IMR-90 (cell line): Measurements from ENCODE around the gene PTGR3. TPM values are rescaled to one million over a fixed set of nuclear protein-coding genes. Genes with fewer than 3 reads are reported as not detected.

Experiments
- ATAC-seq: fragments of 200-7000 bp; cut with Tn5 transposase; 2 replicates; pipeline ENCODE4 v1.9.1; 2020; ENCODE audit warnings: low read depth, mild to moderate bottlenecking, moderate library complexity
- BruUV-seq: library from RNA; stranded (reverse); fragments of 400-500 nt; replicated peaks from 2 replicates; lab custom pipeline; 2021; lab: Mats Ljungman, UMichigan
- CTCF ChIA-PET: fragments of 300-600 bp; formaldehyde crosslinking; extraction: SDS; loops from one replicate; lab custom pipeline; 2021; ENCODE audit warnings: antibody characterized with exemption; lab: Yijun Ruan, JAX
- POLR2A ChIA-PET: fragments of 300-600 bp; sonication (Branson Sonifier 250); formaldehyde crosslinking; loops from one replicate; lab custom pipeline; 2022; ENCODE audit warnings: antibody characterized with exemption; ENCODE audit not compliant: unreplicated experiment; lab: Charles Lee
- DNase-seq: peaks from one replicate; pipeline ENCODE4 v3.0.0; 2013
- H2AFZ ChIP-seq: replicated peaks from 2 replicates; pipeline ENCODE3; 2013; ENCODE audit warnings: low read length, mild to moderate bottlenecking; ENCODE audit not compliant: poor library complexity
- H2AK5ac ChIP-seq: 2 replicates; pipeline ENCODE4 v1.6.1; 2013; ENCODE audit warnings: low read depth, low read length, inconsistent platforms
- H2AK9ac ChIP-seq: replicated peaks from 2 replicates; pipeline ENCODE3; 2013; ENCODE audit warnings: mild to moderate bottlenecking, low read depth, low read length, moderate library complexity; ENCODE audit not compliant: poor library complexity
- H2BK120ac ChIP-seq: 2 replicates; pipeline ENCODE4 v1.6.1; 2013; ENCODE audit warnings: low read depth, low read length, inconsistent platforms
- H2BK15ac ChIP-seq: 3 replicates; pipeline ENCODE4 v1.6.1; 2013; ENCODE audit warnings: low read depth, low read length, inconsistent platforms
- H2BK20ac ChIP-seq: 2 replicates; pipeline ENCODE4 v1.6.1; 2013; ENCODE audit warnings: low read depth, mild to moderate bottlenecking, inconsistent platforms, low read length, moderate library complexity
- H2BK5ac ChIP-seq: 2 replicates; pipeline ENCODE4 v1.6.1; 2013; ENCODE audit warnings: mild to moderate bottlenecking, low read depth, low read length, inconsistent platforms; ENCODE audit not compliant: poor library complexity, severe bottlenecking
- H3K14ac ChIP-seq: replicated peaks from 2 replicates; pipeline ENCODE4 v1.6.1; 2013; ENCODE audit warnings: low read depth, low read length, inconsistent platforms
- H3K18ac ChIP-seq: 2 replicates; pipeline ENCODE4 v1.6.1; 2013; ENCODE audit warnings: low read depth, low read length, control low read depth
- H3K23ac ChIP-seq: 2 replicates; pipeline ENCODE4 v1.6.1; 2013; ENCODE audit warnings: low read depth, low read length, inconsistent platforms
- H3K27ac ChIP-seq: 2 replicates; pipeline ENCODE4 v1.5.1; 2013; ENCODE audit warnings: mild to moderate bottlenecking, control low read depth, low read length; ENCODE audit not compliant: insufficient read depth
- H3K27me3 ChIP-seq: 2 replicates; pipeline ENCODE4 v1.6.1; 2013; ENCODE audit warnings: low read length; ENCODE audit not compliant: control insufficient read depth, insufficient read depth
- H3K36me3 ChIP-seq: 2 replicates; pipeline ENCODE4 v1.6.1; 2013; ENCODE audit warnings: low read length, mixed read lengths; ENCODE audit not compliant: control insufficient read depth, insufficient read depth
- H3K4ac ChIP-seq: 2 replicates; pipeline ENCODE4 v1.6.1; 2013; ENCODE audit warnings: low read depth, low read length, inconsistent platforms
- H3K4me1 ChIP-seq: 2 replicates; pipeline ENCODE4 v1.6.1; 2013; ENCODE audit warnings: low read length, mixed read lengths; ENCODE audit not compliant: control insufficient read depth, insufficient read depth
- H3K4me2 ChIP-seq: 2 replicates; pipeline ENCODE4 v1.6.1; 2013; ENCODE audit warnings: low read depth, mild to moderate bottlenecking, control low read depth, low read length, moderate library complexity
- H3K4me3 ChIP-seq: 2 replicates; pipeline ENCODE4 v1.5.1; 2013; ENCODE audit warnings: low read depth, mild to moderate bottlenecking, control low read depth, low read length, moderate library complexity; ENCODE audit not compliant: insufficient read depth
- H3K56ac ChIP-seq: 2 replicates; pipeline ENCODE4 v1.6.1; 2013; ENCODE audit warnings: low read length, inconsistent platforms; ENCODE audit not compliant: insufficient read depth; ENCODE audit errors: extremely low read depth
- H3K79me1 ChIP-seq, 2 experiments: 2 replicates each; pipeline ENCODE4 v1.6.1; 2013; ENCODE audit warnings: low read length in 2 of 2, inconsistent platforms in 1 of 2, low read depth in 1 of 2
- H3K9ac ChIP-seq: 2 replicates; pipeline ENCODE4 v1.6.1; 2013; ENCODE audit warnings: low read depth, low read length, control low read depth
- H3K9me1 ChIP-seq: 2 replicates; pipeline ENCODE4 v1.6.1; 2013; ENCODE audit warnings: low read length, inconsistent platforms; ENCODE audit not compliant: insufficient read depth
- H3K9me3 ChIP-seq: 2 replicates; pipeline ENCODE4 v1.6.1; 2013; ENCODE audit warnings: low read length; ENCODE audit not compliant: control insufficient read depth, insufficient read depth
- H4K20me1 ChIP-seq: 2 replicates; pipeline ENCODE4 v1.6.1; 2013; ENCODE audit warnings: low read length, inconsistent platforms; ENCODE audit not compliant: insufficient read depth
- H4K5ac ChIP-seq: 2 replicates; pipeline ENCODE4 v1.6.1; 2013; ENCODE audit warnings: mild to moderate bottlenecking, low read depth, low read length, control low read depth
- H4K8ac ChIP-seq, 2 experiments: 2 replicates each; pipeline ENCODE4 v1.6.1; 2013; ENCODE audit warnings: low read depth in 2 of 2, low read length in 2 of 2, control low read depth in 1 of 2, inconsistent platforms in 1 of 2
- H4K91ac ChIP-seq: 2 replicates; pipeline ENCODE4 v1.6.1; 2013; ENCODE audit warnings: low read depth, low read length, inconsistent platforms; ENCODE audit not compliant: insufficient read depth
- FOS ChIP-seq: fragments of 150-350 bp; IDR thresholded peaks from 2 replicates; pipeline ENCODE4 v1.6.1; 2016; ENCODE audit warnings: low read depth, low read length
- MAFK ChIP-seq: IDR thresholded peaks from 2 replicates; pipeline ENCODE4 v1.6.1; 2012; ENCODE audit warnings: low read depth, low read length, improper control_type of control experiment
- MXI1 ChIP-seq: IDR thresholded peaks from 2 replicates; pipeline ENCODE4 v1.6.1; 2012; ENCODE audit warnings: low read depth, mild to moderate bottlenecking, low read length, moderate library complexity, borderline replicate concordance
- NFE2L2 ChIP-seq: fragments of 150-350 bp; IDR thresholded peaks from 2 replicates; pipeline ENCODE4 v1.6.1; 2016; ENCODE audit warnings: low read depth, mild to moderate bottlenecking, low read length
- RCOR1 ChIP-seq: IDR thresholded peaks from 2 replicates; pipeline ENCODE4 v1.6.1; 2012; ENCODE audit warnings: mild to moderate bottlenecking, low read length, improper control_type of control experiment; ENCODE audit not compliant: insufficient replicate concordance
- RFX5 ChIP-seq: IDR thresholded peaks from 2 replicates; pipeline ENCODE4 v1.8.0; 2012; ENCODE audit warnings: low read depth, mild to moderate bottlenecking, low read length, moderate library complexity
- SMC3 ChIP-seq: fragments of 150-350 bp; IDR thresholded peaks from 2 replicates; pipeline ENCODE4 v1.6.1; 2016; ENCODE audit warnings: low read depth, mild to moderate bottlenecking, antibody characterized with exemption, low read length, moderate library complexity
- WGBS, 2 experiments: methylation state at CpG; one replicate each; pipeline versions ENCODE4 v1.1.5 to v1.1.7; 2013; ENCODE audit warnings: missing lambda C conversion rate in 2 of 2; ENCODE audit not compliant: insufficient read length in 1 of 2; ENCODE audit errors: extremely low coverage in 2 of 2; 5-methylcytosine and 5-hydroxymethylcytosine counted together
- dilution Hi-C: fragments of 300-500 bp; cut with HindIII; formaldehyde crosslinking; loops from one replicate; pipeline ENCODE4 v1.14.3; 2018; ENCODE audit warnings: low sequenced_read_pairs; ENCODE audit not compliant: unreplicated experiment
- in situ Hi-C: fragments of 300-500 bp; cut with MboI; formaldehyde crosslinking; loops from 3 replicates; pipeline ENCODE4 v1.14.3; 2019; ENCODE audit warnings: low sequenced_read_pairs, inconsistent platforms, mixed read lengths
- intact Hi-C: fragments of 100-400 bp; cut with micrococcal nuclease; formaldehyde crosslinking; loops from 2 replicates; pipeline ENCODE4 v1.10.0; 2022
- polyA plus RNA-seq, 3 experiments: library from polyadenylated mRNA; depleted of rRNA; stranded (reverse); fragments of >200 nt; gene quantifications; 2 replicates each; pipeline ENCODE4 v1.2.3, GENCODE V29; 2012; ENCODE audit warnings: low replicate concordance in 1 of 3
- total RNA-seq: library from RNA; depleted of rRNA; stranded (reverse); fragments of >200 nt; gene quantifications from 2 replicates; pipeline ENCODE4 v1.2.3, GENCODE V29; 2012
- TF ChIP-seq, protein P1 (sequence below): conservative IDR thresholded peaks from 2 replicates; pipeline ENCODE4 v1.5.1; 2012; ENCODE audit warnings: mild to moderate bottlenecking, low read depth, low read length, improper control_type of control experiment

Gene PTGR3
- total and polyA plus RNA-seq, 2 of the 4 experiments (the other 2 are of a cell fraction): 16.1 to 26.4 TPM

DNA sequence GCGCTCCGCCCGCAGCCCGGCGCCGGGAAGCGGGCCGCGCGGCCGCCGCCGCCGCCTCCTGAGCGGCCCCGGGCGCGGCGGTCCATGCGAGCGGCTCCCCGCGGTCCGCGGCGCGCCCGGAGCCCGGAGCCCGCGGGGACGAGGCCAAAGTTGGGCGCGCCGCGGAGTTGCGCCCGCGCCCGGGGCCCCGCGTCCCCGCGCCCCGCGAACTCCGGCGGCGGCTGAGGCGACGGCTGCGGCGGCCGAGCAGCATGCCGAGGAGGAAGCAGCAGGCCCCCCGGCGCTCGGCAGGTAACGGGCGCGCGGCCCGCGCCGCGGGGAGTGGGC, 2.6 kb upstream of the PTGR3 start:
- peak overlapping the region; percentile 44 for H3K27ac ChIP-seq
- peak overlapping the region; percentile 92; the same call in 1 of the 2 replicates for H3K4me2 ChIP-seq

More for the DNA sequence above, 2.6 kb upstream of the PTGR3 start:
- TF ChIP-seq SMC3 (no peak), MXI1 (no peak), MAFK (no peak), RCOR1 (no peak), NFE2L2 (no peak), RFX5 (no peak), FOS (no peak)
- TF ChIP-seq, protein P1, sequence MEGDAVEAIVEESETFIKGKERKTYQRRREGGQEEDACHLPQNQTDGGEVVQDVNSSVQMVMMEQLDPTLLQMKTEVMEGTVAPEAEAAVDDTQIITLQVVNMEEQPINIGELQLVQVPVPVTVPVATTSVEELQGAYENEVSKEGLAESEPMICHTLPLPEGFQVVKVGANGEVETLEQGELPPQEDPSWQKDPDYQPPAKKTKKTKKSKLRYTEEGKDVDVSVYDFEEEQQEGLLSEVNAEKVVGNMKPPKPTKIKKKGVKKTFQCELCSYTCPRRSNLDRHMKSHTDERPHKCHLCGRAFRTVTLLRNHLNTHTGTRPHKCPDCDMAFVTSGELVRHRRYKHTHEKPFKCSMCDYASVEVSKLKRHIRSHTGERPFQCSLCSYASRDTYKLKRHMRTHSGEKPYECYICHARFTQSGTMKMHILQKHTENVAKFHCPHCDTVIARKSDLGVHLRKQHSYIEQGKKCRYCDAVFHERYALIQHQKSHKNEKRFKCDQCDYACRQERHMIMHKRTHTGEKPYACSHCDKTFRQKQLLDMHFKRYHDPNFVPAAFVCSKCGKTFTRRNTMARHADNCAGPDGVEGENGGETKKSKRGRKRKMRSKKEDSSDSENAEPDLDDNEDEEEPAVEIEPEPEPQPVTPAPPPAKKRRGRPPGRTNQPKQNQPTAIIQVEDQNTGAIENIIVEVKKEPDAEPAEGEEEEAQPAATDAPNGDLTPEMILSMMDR: no peak
- Histone ChIP-seq H2AK5ac (no peak overlapping the region), H3K56ac (no peak overlapping the region), H3K4me3 (peak overlapping the region; percentile 93), H3K79me1 (peaks cover 24 to 42% of the 10 kb centered on the region in 2 experiments), H3K27me3 (no peaks in the 10 kb centered on the region), H4K20me1 (peaks cover 4% of the 10 kb centered on the region; the same call in 1 of the 2 replicates), H2BK15ac (no peak overlapping the region), H4K91ac (no peak overlapping the region), H4K5ac (no peak overlapping the region), H3K36me3 (no peaks in the 10 kb centered on the region), H2AFZ (peak overlapping the region; percentile 85), H3K14ac (no peak overlapping the region), H2BK5ac (peak overlapping the region; percentile 56), H2BK20ac (no peak overlapping the region), H3K9me1 (0 out of 2 replicates have a peak, but pooled peaks cover 1% of the 10 kb centered on the region), H4K8ac (no peak overlapping the region), H3K9me3 (no peaks in the 10 kb centered on the region), H3K9ac (peak overlapping the region; percentile 52; the same call in 1 of the 2 replicates), H3K18ac (no peak overlapping the region), H3K4ac (no peak overlapping the region), H2BK120ac (no peak overlapping the region), H3K23ac (no peak overlapping the region), H2AK9ac (peak overlapping the region; percentile 22), H3K4me1 (peaks cover 11% of the 10 kb centered on the region)
- in situ Hi-C loops: loop anchor here (25.0 kb wide), 1 partner anchor 1151 kb away; no protein-coding TSS in a partner anchor
- no TSS peak for BruUV-seq
- DNase-seq (no peak), ATAC-seq (no peak)
- 0% methylated on average over 31 of the region's 66 CpGs; no CpG with 5 or more reads in 1 of the 2 experiments for WGBS, 2 experiments
- intact Hi-C loops: loop anchor here (2.0 to 5.0 kb wide), 3 partner anchors 71 to 427 kb away; no protein-coding TSS in a partner anchor
- dilution Hi-C loops: no loop called here
- POLR2A ChIA-PET: no interaction called here
- CTCF ChIA-PET: no interaction called here
